ENCODE data around the gene TBCB.
A peak's percentile ranks its signal among the peaks of the same experiment; 100 is the strongest.
"Not testable (repeated sequence)": the region's sequence is repeated elsewhere in the genome, so short reads cannot be mapped to it uniquely, and the experiment has no call there.

TBCB gene

DNA sequence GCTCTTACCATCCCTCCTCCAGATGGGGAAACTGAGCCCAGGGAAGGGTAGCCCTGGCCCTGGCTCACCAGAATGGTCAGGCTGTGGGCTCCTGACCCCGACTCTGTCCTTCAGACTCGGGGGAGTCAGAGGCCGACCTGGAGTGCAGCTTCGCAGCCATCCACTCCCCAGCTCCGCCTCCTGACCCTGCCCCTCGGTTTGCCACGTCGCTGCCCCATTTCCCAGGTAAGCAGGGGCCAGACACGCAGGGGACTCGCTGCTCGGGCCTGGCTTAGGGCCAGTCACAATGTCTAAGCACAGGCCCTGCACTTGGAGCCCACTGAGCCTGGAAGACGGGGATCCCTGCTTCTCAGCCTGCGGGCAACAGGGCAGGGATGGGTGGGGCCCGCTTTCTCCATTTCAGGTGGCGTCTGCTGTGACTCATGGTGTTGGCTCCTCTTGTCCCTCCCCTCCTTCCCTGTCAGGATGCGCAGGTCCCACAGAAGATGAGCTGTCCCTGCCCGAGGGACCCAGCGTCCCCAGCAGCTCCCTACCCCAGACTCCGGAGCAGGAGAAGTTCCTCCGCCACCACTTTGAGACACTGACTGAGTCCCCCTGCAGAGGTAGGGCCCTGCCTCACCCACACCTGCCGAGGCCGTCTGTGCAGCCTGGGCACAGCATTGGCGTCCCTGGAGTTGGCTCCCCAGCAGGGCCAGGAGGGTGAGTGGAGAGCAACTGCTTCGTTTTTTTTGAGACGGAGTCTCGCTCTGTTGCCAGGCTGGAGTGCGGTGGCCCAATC, 13.5 kb upstream of the TBCB start:
- DNase-seq (ENCODE audit: low spot score): no peak

DNA sequence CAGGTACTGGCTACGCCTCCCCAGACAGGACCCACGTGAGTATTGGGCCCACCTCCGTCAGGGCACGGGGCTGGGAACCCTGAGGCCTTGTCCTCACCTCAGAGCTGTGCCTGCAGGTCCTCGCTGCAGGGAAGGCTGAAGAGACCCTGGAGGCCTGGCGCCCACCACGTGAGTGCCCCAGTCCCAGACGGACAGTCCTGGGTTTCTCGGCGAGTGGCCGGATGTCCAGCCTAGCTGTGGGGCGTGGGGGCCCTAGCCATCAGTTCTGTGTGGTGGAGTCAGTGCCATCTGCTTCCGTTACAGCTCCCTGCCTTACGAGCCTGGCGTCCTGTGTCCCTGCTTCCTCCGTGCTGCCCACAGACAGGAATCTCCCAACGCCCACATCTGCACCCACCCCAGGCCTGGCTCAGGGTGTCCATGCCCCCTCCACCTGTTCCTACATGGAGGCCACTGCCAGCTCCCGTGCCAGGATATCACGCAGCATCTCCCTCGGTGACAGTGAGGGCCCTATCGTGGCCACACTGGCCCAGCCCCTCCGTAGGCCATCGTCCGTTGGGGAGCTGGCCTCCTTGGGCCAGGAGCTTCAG, 12.1 kb upstream of the TBCB start:
- no peak for DNase-seq (ENCODE audit: low spot score)

DNA sequence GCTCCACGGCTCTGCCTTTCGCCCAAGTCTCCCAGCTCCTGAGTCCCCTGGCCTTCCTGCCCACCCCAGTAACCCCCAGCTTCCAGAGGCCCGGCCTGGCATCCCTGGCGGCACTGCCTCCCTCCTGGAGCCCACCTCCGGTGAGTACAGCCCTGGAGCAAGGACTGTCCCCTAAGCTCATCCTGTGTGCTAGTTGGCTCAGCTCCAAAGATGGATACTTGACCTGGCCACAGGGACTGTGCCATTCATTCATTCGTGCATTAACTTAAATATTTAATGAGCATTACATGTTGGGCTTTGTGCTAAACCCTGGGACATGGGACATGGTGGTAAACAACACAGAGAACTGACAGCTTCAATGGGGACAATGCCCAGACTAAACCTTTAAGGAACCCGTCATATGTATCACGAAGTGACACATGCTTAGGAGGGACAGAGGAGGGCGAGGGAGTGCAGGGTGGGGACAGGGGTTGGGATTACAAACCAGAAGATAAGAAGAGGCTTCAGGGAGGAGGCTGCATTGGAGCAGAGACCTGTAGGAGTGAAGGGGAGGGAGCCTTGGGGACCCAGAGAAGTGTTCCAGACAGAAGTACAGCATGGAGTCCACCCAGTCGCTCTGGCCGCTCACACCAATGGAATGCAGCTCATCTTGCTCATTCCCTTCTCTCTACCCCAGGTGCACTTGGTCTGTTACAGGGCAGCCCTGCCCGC, 11.3 kb upstream of the TBCB start:
- DNase-seq (ENCODE audit: low spot score): no peak

DNA sequence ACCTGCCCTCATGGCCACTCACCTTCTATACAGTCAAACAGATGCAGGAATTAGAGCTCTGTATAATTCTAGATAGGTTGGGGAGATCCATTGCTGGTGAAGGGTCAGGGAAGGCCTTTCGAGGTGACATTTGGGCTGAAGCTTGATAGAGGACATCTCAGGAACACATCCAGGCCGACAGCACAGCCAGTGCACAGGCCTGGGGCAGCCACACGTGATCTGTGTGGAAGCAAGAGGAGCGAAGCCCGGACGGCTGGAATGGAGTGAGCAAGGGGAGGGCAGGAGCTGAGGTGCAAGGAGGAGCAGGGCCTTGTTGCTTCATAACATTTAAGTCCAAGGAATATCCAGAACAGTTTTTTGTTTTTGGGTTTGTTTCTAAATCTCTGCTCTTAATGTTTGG, 8.8 kb upstream of the TBCB start:
- no peak for DNase-seq (ENCODE audit: low spot score)

DNA sequence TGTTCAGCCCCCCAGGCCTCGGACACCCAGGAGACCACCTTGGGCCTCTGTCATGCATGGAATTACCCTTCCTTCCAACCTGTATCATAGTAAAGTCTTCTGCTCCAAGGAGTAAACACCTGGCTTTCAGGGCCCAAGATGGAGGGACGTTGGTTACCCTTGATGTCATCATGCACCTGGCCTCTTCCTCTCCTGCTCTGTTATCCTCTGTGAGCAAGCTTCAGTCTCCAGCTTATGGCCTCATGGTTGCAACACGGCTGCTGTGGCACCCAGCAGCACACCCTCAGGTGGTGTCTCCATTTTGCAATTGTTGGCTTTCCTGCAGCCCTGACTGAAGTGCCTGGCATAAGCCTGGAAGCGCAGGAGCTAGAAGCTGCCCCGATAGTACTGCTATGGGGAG, 8.3 kb upstream of the TBCB start:
- DNase-seq (ENCODE audit: low spot score): no peak

DNA sequence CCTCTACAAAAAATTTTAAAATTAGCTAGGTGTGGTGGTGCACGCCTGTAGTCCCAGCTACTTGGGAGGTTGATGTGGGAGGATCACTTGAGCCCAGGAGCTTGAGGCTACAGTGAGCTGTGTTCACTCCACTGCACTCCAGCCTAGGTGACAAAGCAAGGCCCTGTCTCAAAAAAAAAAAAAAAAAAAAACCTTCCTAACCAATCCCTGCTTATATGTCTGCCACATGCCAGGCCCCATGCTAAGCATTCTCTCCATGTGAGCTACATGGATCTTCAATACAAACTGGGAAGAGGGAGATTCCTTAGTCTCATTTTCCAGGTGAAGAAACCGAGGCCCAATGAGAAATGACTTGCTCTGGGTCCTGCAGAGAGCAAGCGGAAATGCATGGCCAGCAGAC, 6.6 kb upstream of the TBCB start:
- DNase-seq (ENCODE audit: low spot score): no peak

DNA sequence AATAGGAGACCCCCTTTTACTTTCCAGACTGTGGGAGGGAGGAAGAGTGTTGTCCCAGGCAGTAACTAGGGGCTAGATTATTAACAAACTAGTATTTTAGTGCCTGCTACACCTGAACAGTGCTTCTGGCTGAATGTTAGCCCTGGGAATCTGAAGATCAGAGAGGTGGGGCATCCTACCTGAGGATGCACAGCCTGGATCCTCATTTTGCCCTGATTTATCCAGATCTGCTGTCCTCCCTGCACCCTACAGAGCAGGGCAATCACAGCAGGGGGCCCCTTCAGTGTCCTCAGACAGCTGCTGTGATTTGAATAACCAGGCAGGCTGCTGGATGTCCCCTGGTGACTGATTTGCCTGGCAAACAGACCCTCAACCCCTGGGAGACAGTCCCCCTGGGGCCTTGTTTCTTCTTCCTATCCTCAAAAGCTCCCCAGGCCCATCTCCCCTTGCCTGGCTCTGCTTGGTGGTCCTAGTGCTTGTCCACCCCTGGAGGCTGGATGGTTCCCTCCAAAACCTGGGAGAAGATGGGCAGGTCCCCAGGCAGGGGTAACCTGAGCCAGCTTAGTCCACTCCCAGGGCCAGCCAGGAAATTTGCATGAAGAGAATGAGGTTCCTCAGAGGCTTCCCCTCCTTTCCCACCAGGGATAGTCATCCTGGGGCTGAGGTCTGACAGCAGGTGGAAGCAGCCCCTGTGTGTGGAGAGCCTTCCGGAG, 4.6 kb upstream of the TBCB start, which contains the start of gene OVOL3:
Gene OVOL3, plus strand, starts transcription at position 657 of the 713 bp plus-strand sequence. CDS start 60 bp downstream, outside the sequence.
- DNase-seq (ENCODE audit: low spot score): no peak

DNA sequence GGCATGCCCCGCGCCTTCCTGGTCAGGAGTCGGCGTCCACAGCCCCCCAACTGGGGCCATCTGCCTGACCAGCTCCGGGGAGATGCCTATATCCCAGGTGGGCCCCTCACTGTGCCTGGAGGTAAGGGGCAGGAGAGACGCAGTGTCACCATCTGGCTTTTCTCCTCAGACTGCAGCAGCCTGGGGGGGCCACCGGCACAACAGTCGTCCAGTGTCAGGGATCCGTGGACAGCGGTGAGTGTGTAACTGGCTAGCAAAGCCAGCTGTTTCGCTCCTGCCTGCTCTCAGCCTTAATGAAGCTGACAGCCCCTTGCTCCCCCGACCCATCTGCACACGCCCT, 4.1 kb upstream of the TBCB start:
- DNase-seq (ENCODE audit: low spot score): no peak

DNA sequence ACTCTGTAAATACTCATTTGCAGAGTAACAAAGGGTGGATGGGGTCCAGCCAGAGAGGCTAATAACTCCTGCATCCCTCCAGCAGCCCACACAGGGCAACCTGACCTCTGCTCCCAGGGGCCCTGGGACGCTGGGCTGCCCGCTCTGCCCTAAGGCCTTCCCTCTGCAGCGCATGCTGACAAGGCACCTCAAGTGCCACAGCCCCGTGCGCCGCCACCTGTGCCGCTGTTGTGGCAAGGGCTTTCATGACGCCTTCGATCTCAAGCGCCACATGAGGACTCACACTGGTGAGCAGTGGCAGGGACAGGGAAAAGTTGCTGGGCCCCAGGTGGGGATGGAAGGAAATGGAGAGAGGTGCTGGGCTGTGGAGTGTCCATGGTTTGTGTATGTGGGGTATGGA, 2.6 kb upstream of the TBCB start:
- DNase-seq (ENCODE audit: low spot score): no peak

DNA sequence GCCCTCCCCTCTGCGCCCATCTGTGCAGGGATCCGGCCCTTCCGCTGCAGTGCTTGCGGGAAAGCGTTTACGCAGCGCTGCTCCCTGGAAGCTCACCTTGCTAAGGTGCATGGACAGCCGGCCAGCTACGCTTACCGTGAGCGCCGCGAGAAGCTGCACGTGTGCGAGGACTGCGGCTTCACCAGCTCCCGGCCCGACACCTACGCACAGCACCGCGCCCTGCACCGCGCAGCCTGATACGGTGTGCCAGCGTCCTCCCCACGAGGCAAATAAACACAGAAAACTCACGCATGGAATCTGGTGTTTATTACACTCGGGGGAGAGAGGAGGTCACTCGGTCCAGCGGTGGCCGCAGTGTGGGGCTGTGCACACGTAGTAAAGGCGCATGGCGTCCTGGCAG, 1.8 kb upstream of the TBCB start:
- DNase-seq (ENCODE audit: low spot score): no peak

DNA sequence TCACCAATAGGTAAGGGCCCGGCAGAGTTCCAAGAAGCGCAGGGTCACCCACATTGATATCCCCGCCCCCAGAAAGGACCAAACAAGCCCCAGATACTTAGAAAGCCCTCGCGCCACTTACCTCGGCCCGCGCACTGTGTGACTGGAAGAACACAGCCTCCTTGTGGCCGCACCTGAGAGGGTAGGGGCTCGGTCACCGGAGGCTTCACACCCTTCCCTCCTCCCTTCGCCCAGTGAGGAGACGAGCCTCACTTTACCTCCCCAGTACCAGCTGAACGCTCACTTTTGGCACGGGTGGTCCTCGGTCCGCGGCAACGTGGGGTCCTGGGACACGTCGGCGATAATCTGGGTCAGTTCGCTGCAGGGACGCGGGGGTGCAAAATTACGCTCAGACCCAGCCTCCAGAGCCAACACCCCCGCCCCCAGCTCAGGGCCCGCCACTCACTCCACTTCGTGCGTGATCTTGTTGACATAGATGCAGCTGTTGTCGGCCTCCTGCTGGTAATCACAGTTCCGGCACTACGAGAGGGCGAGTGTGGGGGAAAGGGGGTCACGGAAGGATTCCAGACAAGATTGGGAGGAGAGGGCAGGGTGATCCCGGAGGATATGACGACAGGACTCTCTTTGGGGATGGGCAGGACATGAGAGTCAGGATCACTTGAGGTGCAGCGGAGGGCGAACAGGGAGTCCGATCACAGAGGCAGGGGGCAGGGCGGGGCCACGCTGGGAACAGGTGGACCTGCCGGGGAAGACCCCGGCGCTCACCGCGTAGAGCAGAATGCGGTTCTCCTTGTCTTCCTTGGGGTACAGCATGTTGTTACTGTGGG, 1.2 kb upstream of the TBCB start:
- peak; percentile 21 for DNase-seq (ENCODE audit: low spot score)

DNA sequence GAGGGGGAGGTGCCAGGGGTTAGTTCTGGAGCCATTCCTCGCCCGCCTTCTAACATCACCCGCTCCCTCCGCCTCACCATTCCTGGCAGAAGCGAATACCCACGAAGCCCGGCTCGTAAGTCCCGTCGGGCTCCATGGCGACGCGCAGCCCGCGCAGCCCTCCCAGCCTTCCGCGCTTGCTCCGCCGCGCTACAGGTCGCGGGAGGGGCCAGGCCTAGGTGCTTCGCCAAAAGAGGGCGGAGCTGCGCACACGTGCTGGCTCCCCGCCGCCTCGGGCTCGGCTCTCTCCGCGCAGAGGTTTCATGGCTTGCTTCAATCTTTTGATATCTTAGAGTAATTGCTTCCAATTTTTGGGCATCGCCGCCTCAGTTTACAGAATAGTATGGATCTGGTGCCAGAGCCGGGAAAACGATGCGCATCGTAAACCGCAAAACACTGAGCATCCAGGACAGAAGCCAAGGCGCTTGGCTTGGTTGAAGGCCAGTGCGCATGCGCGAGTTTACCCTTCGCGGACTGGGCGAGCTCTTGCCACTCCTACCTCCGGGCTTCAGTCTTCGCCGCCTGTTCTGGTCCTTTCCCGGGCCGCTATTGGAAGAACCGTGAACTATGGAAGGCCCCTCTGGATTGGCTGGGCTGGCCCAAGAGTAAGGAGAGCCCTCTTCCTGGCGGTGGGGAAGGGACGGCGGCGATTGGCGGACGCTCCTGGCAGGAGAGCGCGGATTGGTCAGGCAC, 381 bp upstream of the TBCB start, which contains the start of gene POLR2I:
Gene POLR2I, minus strand, starts transcription at position 155 of the 732 bp plus-strand sequence. Its CDS starts 19 bp downstream, at position 136.
- peak; percentile 100 for DNase-seq (ENCODE audit: low spot score)

DNA sequence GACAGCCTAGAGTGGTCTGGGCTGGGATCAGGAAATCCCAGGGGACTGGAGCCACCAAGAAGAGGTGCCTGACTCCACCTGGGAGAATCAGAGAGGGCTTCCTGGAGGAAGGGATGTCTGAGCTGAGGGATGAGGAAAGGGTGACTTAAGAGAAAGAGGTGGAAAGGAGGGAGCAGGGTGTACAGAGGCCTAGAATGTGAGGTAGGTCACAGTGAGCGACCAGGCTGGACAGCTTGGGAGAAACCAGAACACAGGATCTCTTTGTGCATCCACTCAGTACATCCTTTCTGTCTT, 1.0 kb downstream of the TBCB start:
- DNase-seq (ENCODE audit: low spot score): no peak

DNA sequence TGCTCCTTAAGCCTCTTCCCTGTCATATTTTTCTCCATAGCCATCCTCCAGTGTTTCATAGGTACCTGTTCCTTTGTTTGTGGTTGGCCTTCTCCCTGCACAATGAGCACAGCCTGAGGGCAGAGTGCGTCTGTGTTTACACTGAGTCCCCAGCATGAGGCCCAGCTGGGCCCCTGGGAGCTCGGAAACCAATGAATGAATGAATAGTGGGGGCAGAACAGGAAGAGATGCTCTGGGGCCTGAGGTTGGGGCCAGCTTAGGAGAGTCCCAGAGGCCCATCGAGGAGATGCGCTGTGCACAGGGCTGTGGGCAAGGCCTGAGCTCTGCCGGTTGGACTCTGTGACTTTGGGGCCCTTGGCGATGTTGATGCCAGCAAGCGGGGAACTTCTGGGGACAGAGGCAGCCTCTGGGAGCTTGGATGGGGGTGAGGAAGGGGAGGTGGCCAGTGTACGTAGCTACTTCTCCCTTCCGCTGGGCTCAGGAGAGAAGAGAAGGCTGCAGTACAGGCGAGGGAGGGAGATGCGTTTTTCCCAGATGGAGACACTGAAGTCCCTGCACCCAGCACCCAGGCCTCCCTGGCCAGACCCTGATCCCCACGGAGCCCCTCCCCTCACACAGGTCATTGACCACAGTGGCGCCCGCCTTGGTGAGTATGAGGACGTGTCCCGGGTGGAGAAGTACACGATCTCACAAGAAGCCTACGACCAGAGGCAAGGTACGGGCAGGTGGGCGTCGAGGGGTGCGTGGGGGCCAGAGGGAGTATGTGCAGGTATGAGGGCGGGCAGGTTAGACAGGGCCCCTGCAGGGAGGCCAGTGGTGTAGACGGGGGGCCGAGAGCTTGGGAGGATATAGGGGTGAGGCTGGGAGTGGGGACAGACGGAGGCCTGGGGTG, 5.1 kb downstream of the TBCB start:
- no peak for DNase-seq (ENCODE audit: low spot score)

DNA sequence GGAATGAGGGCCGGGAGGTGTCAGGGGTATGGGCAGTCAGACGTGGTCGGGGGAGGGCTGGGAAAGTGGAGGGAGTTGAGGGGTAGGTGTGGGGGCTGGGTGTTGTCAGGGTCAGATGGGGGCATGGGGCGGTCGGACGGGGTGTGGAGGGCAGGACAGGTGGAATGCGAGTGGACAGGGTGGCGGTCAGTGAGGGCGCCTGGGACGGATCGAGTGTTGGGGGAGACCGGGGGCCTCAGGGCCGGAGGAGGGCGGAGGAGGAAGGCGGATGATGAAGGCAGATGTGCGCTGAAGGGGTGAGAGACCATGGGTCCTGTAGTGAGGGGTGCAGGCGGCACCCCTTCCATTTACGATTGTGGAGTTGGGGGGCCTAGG, 5.7 kb downstream of the TBCB start:
- no peak for DNase-seq (ENCODE audit: low spot score)

DNA sequence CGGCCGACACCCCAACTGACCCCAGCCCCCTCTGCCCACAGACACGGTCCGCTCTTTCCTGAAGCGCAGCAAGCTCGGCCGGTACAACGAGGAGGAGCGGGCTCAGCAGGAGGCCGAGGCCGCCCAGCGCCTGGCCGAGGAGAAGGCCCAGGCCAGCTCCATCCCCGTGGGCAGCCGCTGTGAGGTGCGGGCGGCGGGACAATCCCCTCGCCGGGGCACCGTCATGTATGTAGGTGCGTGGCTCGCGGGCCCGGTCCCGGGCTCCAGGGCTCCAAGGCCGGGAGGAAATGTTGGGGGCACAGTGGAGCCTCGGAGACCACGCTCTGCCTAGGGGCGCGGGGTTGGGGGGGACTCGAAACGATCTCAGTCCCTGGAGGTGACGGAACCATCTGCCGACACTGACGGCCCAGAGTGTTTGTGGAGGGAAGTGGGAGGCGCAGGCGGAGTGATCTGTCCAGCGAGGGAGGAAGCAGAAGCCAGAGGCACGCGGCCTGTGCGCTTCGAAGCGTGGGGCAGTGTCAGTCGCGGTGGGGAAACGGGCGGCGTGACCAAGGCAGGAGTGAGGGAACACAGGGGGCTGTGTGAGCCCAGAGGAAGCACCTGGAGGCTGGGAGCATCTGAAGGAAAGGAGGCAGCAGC, 6.3 kb downstream of the TBCB start:
- no peak for DNase-seq (ENCODE audit: low spot score)

DNA sequence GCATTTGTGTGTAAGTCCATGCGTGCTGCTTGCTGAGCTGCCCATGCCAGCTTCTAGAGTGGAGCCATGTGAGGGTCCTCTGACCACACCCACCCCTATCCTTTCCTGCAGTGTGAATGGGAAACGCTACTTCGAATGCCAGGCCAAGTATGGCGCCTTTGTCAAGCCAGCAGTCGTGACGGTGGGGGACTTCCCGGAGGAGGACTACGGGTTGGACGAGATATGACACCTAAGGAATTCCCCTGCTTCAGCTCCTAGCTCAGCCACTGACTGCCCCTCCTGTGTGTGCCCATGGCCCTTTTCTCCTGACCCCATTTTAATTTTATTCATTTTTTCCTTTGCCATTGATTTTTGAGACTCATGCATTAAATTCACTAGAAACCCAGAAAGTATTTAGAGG, 10.3 kb downstream of the TBCB start:
- no peak for DNase-seq (ENCODE audit: low spot score)

DNA sequence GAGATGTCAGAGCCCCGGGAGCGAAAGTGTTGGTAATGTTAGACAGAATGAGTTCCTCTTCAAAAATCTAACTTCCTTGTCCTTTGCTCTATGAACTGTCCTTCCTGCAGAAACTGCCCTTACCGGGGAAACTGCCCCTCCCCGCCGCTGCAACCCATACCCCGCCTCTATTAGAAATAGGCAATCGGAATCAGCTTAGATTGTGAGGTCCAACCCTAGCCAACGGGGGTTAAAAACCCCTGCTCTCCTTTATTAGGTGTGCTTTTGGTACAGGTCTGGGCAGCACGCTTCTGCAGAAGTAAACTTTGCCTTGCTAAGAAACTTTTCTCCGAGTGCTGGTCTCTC, 13.1 kb downstream of the TBCB start:
- DNase-seq (ENCODE audit: low spot score): no peak

DNA sequence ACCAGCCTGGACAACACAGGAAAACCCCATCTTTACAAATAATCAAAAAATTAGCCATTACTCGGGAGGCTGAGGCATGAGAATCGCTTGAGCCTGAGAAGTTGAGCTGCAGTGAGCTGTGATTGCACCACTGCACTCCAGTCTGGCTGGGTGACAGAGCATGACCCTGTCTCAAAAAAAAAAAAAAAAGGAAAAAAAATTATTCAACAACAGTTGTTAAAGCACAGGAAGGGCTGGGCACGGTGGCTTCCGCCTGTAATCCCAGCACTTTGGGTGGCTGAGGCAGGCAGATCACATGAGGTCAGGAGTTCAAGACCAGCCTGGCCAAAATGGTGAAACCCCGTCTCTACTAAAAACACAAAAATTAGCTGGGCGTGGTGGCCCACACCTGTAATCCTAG, 16.0 kb downstream of the TBCB start:
- not testable (repeated sequence) for DNase-seq (ENCODE audit: low spot score)
